H1 (cell line): ENCODE data around the gene ZNF488. TPM values are rescaled to one million over a fixed set of nuclear protein-coding genes. Genes with fewer than 3 reads are reported as not detected.

Experiments
- CTCF ChIA-PET: fragments of 300-600 bp; sonication (Branson Sonifier 250); formaldehyde crosslinking; loops from one replicate; lab custom pipeline; 2021; ENCODE audit not compliant: partially characterized antibody; lab: Charles Lee
- POLR2A ChIA-PET: fragments of 300-600 bp; sonication (Branson Sonifier 250); formaldehyde crosslinking; loops from one replicate; lab custom pipeline; 2021; ENCODE audit warnings: inconsistent platforms; ENCODE audit not compliant: partially characterized antibody; lab: Charles Lee
- DNase-seq, 2 experiments: peaks; one replicate each; pipeline versions ENCODE4 v3.0.0 to v3.0.0-alpha.2; 2010 to 2022; ENCODE audit warnings: low spot score in 2 of 2, low read depth in 1 of 2, mixed read lengths in 1 of 2
- FAIRE-seq: peaks from 2 replicates; lab custom pipeline; 2011; peaks lifted over from hg19 to GRCh38; lab: Jason Lieb, UNC
- H2AFZ ChIP-seq: 2 replicates; pipeline ENCODE4 v1.8.1; 2012; ENCODE audit warnings: low read length, inconsistent platforms
- H2AK5ac ChIP-seq: 2 replicates; pipeline ENCODE4 v1.6.1; 2013; ENCODE audit warnings: low read depth, low read length
- H2BK120ac ChIP-seq: replicated peaks from 2 replicates; pipeline ENCODE3; 2013; ENCODE audit warnings: low read depth, low read length, inconsistent platforms
- H2BK12ac ChIP-seq: 2 replicates; pipeline ENCODE4 v1.6.1; 2013; ENCODE audit warnings: low read depth, low read length
- H2BK15ac ChIP-seq: 2 replicates; pipeline ENCODE4 v1.6.1; 2013; ENCODE audit warnings: low read length
- H2BK20ac ChIP-seq: 2 replicates; pipeline ENCODE4 v1.6.1; 2013; ENCODE audit warnings: low read length
- H2BK5ac ChIP-seq: 2 replicates; pipeline ENCODE4 v1.6.1; 2013; ENCODE audit warnings: low read depth, low read length
- H3K14ac ChIP-seq: 2 replicates; pipeline ENCODE4 v1.6.1; 2013; ENCODE audit warnings: inconsistent platforms; ENCODE audit not compliant: insufficient read length
- H3K18ac ChIP-seq: 2 replicates; pipeline ENCODE4 v1.6.1; 2013; ENCODE audit warnings: low read length; ENCODE audit errors: extremely low read depth
- H3K23ac ChIP-seq: 2 replicates; pipeline ENCODE4 v1.6.1; 2013; ENCODE audit warnings: inconsistent platforms; ENCODE audit not compliant: insufficient read length
- H3K23me2 ChIP-seq: 2 replicates; pipeline ENCODE4 v1.6.1; 2013; ENCODE audit warnings: low read depth, low read length
- H3K27ac ChIP-seq: 2 replicates; pipeline ENCODE4 v1.6.1; 2011; ENCODE audit warnings: low read depth, low read length, inconsistent platforms
- H3K27me3 ChIP-seq, 4 experiments: replicated peaks in 1 of 4; 1 replicate in 1 of 4; 2 replicates in 3 of 4; pipeline versions ENCODE4 v1.6.1 to v1.8.1; 2011 to 2013; ENCODE audit warnings: low read length in 3 of 4, mild to moderate bottlenecking in 3 of 4, inconsistent platforms in 2 of 4, mixed read lengths in 2 of 4, moderate library complexity in 1 of 4; ENCODE audit not compliant: control insufficient read depth in 3 of 4, insufficient read depth in 3 of 4; ENCODE audit errors: extremely low read depth in 1 of 4
- H3K36me3 ChIP-seq, 4 experiments: 2 replicates each; pipeline versions ENCODE4 v1.6.1 to v1.8.1; 2011 to 2013; ENCODE audit warnings: mild to moderate bottlenecking in 4 of 4, low read length in 3 of 4, moderate library complexity in 2 of 4, control low read depth in 1 of 4, inconsistent platforms in 1 of 4; ENCODE audit not compliant: insufficient read depth in 4 of 4, control insufficient read depth in 2 of 4
- H3K4ac ChIP-seq: replicated peaks from 2 replicates; pipeline ENCODE3; 2013; ENCODE audit warnings: low read length, low read depth, mixed read lengths, inconsistent platforms; ENCODE audit not compliant: insufficient read length
- H3K4me1 ChIP-seq, 4 experiments: replicated peaks in 1 of 4; 1 replicate in 1 of 4; 2 replicates in 3 of 4; pipeline versions ENCODE4 v1.6.1 to v1.8.1; 2011 to 2013; ENCODE audit warnings: low read length in 3 of 4, inconsistent platforms in 2 of 4, mixed read lengths in 1 of 4; ENCODE audit not compliant: insufficient read depth in 4 of 4, control insufficient read depth in 3 of 4
- H3K4me2 ChIP-seq, 2 experiments: 2 replicates each; pipeline versions ENCODE4 v1.6.1 to v1.8.1; 2011 to 2013; ENCODE audit warnings: low read depth in 2 of 2, low read length in 2 of 2, control low read depth in 1 of 2, inconsistent platforms in 1 of 2, mild to moderate bottlenecking in 1 of 2; ENCODE audit not compliant: insufficient read depth in 1 of 2
- H3K4me3 ChIP-seq, 4 experiments: fragments of 200-600, 300-600 bp in 1 of 4; sonication (generic), shearing (Covaris generic), sonication (Bioruptor Twin) in 1 of 4; 2 replicates each; pipeline versions ENCODE4 v1.5.1 to v1.8.1; 2011 to 2016; ENCODE audit warnings: low read length in 4 of 4, low read depth in 3 of 4, control low read depth in 2 of 4, inconsistent platforms in 2 of 4, mild to moderate bottlenecking in 2 of 4, mixed read lengths in 1 of 4, moderate library complexity in 1 of 4; ENCODE audit not compliant: insufficient read depth in 2 of 4; ENCODE audit errors: extremely low read depth in 1 of 4
- H3K56ac ChIP-seq: replicated peaks from 2 replicates; pipeline ENCODE3; 2013; ENCODE audit warnings: low read depth, mild to moderate bottlenecking, mixed read lengths, low read length, inconsistent platforms; ENCODE audit not compliant: insufficient read length
- H3K79me1 ChIP-seq: 2 replicates; pipeline ENCODE4 v1.6.1; 2013; ENCODE audit warnings: low read depth, low read length, control low read depth
- H3K79me2 ChIP-seq, 2 experiments: 2 replicates each; pipeline versions ENCODE4 v1.6.1 to v1.8.1; 2012 to 2013; ENCODE audit warnings: low read length in 2 of 2, mild to moderate bottlenecking in 2 of 2, inconsistent platforms in 1 of 2; ENCODE audit not compliant: insufficient read depth in 2 of 2, control insufficient read depth in 1 of 2
- H3K9ac ChIP-seq, 4 experiments: replicated peaks in 1 of 4; 1 replicate in 1 of 4; 2 replicates in 3 of 4; pipeline versions ENCODE4 v1.6.1 to v1.8.1; 2011 to 2013; ENCODE audit warnings: low read depth in 3 of 4, low read length in 3 of 4, control low read depth in 2 of 4, mild to moderate bottlenecking in 2 of 4, moderate library complexity in 2 of 4, inconsistent platforms in 1 of 4; ENCODE audit errors: extremely low read depth in 1 of 4
- H3K9me3 ChIP-seq, 2 experiments: 2 replicates each; pipeline versions ENCODE4 v1.6.1 to v1.8.1; 2012 to 2013; ENCODE audit warnings: mild to moderate bottlenecking in 2 of 2, moderate library complexity in 2 of 2, control low read depth in 1 of 2, inconsistent platforms in 1 of 2, low read depth in 1 of 2, low read length in 1 of 2, mixed read lengths in 1 of 2; ENCODE audit not compliant: insufficient read depth in 2 of 2
- H4K20me1 ChIP-seq, 2 experiments: replicated peaks in 1 of 2; 2 replicates each; pipeline versions ENCODE3 to v1.8.1; 2011 to 2013; ENCODE audit warnings: inconsistent platforms in 2 of 2, low read length in 2 of 2, mild to moderate bottlenecking in 1 of 2; ENCODE audit not compliant: insufficient read depth in 2 of 2, control insufficient read depth in 1 of 2
- H4K5ac ChIP-seq: 2 replicates; pipeline ENCODE4 v1.6.1; 2013; ENCODE audit warnings: low read length, low read depth, mixed read lengths, inconsistent platforms; ENCODE audit not compliant: insufficient read length
- H4K8ac ChIP-seq: 2 replicates; pipeline ENCODE4 v1.8.0; 2013; ENCODE audit warnings: mild to moderate bottlenecking, moderate library complexity, low read length, inconsistent platforms; ENCODE audit not compliant: insufficient read depth; ENCODE audit errors: extremely low read depth
- H4K91ac ChIP-seq: replicated peaks from 2 replicates; pipeline ENCODE3; 2013; ENCODE audit warnings: low read length, mixed read lengths, inconsistent platforms; ENCODE audit not compliant: insufficient read length
- BACH1 ChIP-seq: IDR thresholded peaks from 2 replicates; pipeline ENCODE4 v1.6.1; 2012; ENCODE audit warnings: low read length, improper control_type of control experiment
- CBX5 ChIP-seq: fragments of 300-800, 300-1000 bp; sonication (generic); IDR thresholded peaks from 2 replicates; pipeline ENCODE4 v1.7.1; 2016; ENCODE audit warnings: antibody characterized with exemption, low read length, low read depth
- CHD2 ChIP-seq: IDR thresholded peaks from 2 replicates; pipeline ENCODE4 v1.6.1; 2012; ENCODE audit warnings: low read length, improper control_type of control experiment
- RNF2 ChIP-seq: fragments of 200-900, 300-1000 bp; sonication (generic); IDR thresholded peaks from 2 replicates; pipeline ENCODE4 v1.7.1; 2016; ENCODE audit warnings: borderline replicate concordance, low read depth, mild to moderate bottlenecking, antibody characterized with exemption, low read length; ENCODE audit not compliant: poor library complexity, severe bottlenecking; ENCODE audit errors: missing control alignments
- TBP ChIP-seq: IDR thresholded peaks from 2 replicates; pipeline ENCODE4 v1.6.1; 2011; ENCODE audit warnings: low read depth, low read length, improper control_type of control experiment
- WGBS, 2 experiments: shearing (Covaris generic) in 1 of 2; methylation state at CpG; one replicate each; pipeline versions ENCODE4 v1.1.6 to v1.1.7; 2013 to 2015; ENCODE audit warnings: low lambda C conversion rate in 2 of 2, mixed read lengths in 2 of 2, inconsistent platforms in 1 of 2, low coverage in 1 of 2, missing lambda C conversion rate in 1 of 2; ENCODE audit not compliant: insufficient replicate concordance in 2 of 2, insufficient coverage in 1 of 2, insufficient read length in 1 of 2; ENCODE audit errors: extremely low coverage in 1 of 2, missing lambda C conversion rate in 1 of 2; 5-methylcytosine and 5-hydroxymethylcytosine counted together
- polyA plus RNA-seq, 7 experiments: library from polyadenylated mRNA; depleted of rRNA in 3 of 7; stranded (reverse) in 5 of 7; unstranded in 2 of 7; fragments of >200 nt in 5 of 7; fragments of 200-250 nt in 2 of 7; gene quantifications; 1 replicate in 5 of 7; 2 replicates in 1 of 7; 4 replicates in 1 of 7; pipeline versions ENCODE4 v1.2.1 to v1.2.3, GENCODE V29; 2011 to 2013; ENCODE audit warnings: missing spikeins in 2 of 7, mixed read lengths in 2 of 7
- total RNA-seq: library from RNA; stranded (reverse); fragmentation: NEBNext Ultra II Directional; extraction: Animal tissue kit (Norgen Biotek cat#: 25700); gene quantifications from 2 replicates; pipeline ENCODE4 v1.2.1, GENCODE V29; 2021

The ZNF488 gene
- total and polyA plus RNA-seq, 2 of the 8 experiments (the other 6 are each of a cell fraction or from before 2014, with no cell fraction given) = 7.9 to 11.4 TPM

- H3K27me3 ChIP-seq = no peaks in the 10 kb centered on the region; a peak in 1 of 7 replicates
- H3K23ac ChIP-seq = no peak overlapping the region
- H4K5ac ChIP-seq = no peak overlapping the region
- H3K9ac ChIP-seq = no peak overlapping the region
- H2AK5ac ChIP-seq = no peak overlapping the region
- no peak overlapping the region for H4K8ac ChIP-seq
- H3K4me1 ChIP-seq = no peaks in the 10 kb centered on the region
- H2AFZ ChIP-seq = no peak overlapping the region
- H4K20me1 ChIP-seq = peaks cover 0 to 4% of the 10 kb centered on the region in 2 experiments
- H2BK20ac ChIP-seq = no peak overlapping the region
- no peak overlapping the region for H4K91ac ChIP-seq
- H3K56ac ChIP-seq = no peak overlapping the region
- H3K9me3 ChIP-seq = no peaks in the 10 kb centered on the region
- no peak overlapping the region for H3K18ac ChIP-seq
- H3K4me2 ChIP-seq = no peak overlapping the region
- ChIA-PET CTCF (no interaction called here), POLR2A (no interaction called here)
- H3K23me2 ChIP-seq = no peaks in the 10 kb centered on the region
- no peak for FAIRE-seq
- DNase-seq = no peak
- no peak overlapping the region for H3K4me3 ChIP-seq
- no peak overlapping the region for H3K14ac ChIP-seq
- no peak overlapping the region for H3K4ac ChIP-seq
- no peaks in the 10 kb centered on the region for H3K79me1 ChIP-seq
- H3K79me2 ChIP-seq = no peaks in the 10 kb centered on the region
- H2BK120ac ChIP-seq = no peak overlapping the region
- no peaks in the 10 kb centered on the region; a peak in 1 of 8 replicates for H3K36me3 ChIP-seq
- no peak overlapping the region for H3K27ac ChIP-seq
- no peak overlapping the region for H2BK5ac ChIP-seq
- 85% methylated on average over 7 of the region's 7 CpGs; no CpG with 5 or more reads in 1 of the 2 experiments for WGBS, 2 experiments
- TF ChIP-seq TBP (no peak), BACH1 (no peak), CBX5 (no peak), CHD2 (no peak), RNF2 (no peak)
- H2BK12ac ChIP-seq = no peak overlapping the region
- H2BK15ac ChIP-seq = no peak overlapping the region
Measured at GRCh38 chr10:47331954-47332353, 52.1 kb downstream of the ZNF488 start.
